Aorta (tissue), 5 donors: ENCODE results near the gene KLHL24. TPM values are rescaled to one million over a fixed set of nuclear protein-coding genes. Genes with fewer than 3 reads are reported as not detected.
"Not testable (repeated sequence)": the region's sequence is repeated elsewhere in the genome, so short reads cannot be mapped to it uniquely, and the experiment has no call there.

Experiments used
- ATAC-seq: fragments of 200-7000 bp; cut with Tn5 transposase; one replicate; pipeline ENCODE4 v1.9.1; 2022; ENCODE audit warnings: moderate library complexity; ENCODE audit not compliant: low FRiP score
- DNase-seq, 2 donors: peaks; one replicate each; pipeline ENCODE4 v3.0.0-alpha.2; 2020
- H3K27ac ChIP-seq, 2 donors: one replicate each; pipeline ENCODE4 v1.5.1; 2013; ENCODE audit warnings: low read length in 2 of 2, mild to moderate bottlenecking in 2 of 2, moderate library complexity in 2 of 2, control low read depth in 1 of 2, inconsistent platforms in 1 of 2, low read depth in 1 of 2
- H3K27me3 ChIP-seq, 2 donors: one replicate each; pipeline ENCODE4 v1.6.1; 2013; ENCODE audit warnings: control low read depth in 1 of 2, low read length in 1 of 2, mild to moderate bottlenecking in 1 of 2, moderate library complexity in 1 of 2; ENCODE audit not compliant: insufficient read depth in 2 of 2, control insufficient read depth in 1 of 2
- H3K36me3 ChIP-seq, 2 donors: one replicate each; pipeline ENCODE4 v1.6.1; 2013; ENCODE audit warnings: control low read depth in 1 of 2, low read length in 1 of 2, mild to moderate bottlenecking in 1 of 2; ENCODE audit not compliant: insufficient read depth in 2 of 2, control insufficient read depth in 1 of 2
- H3K4me1 ChIP-seq, 2 donors: one replicate each; pipeline ENCODE4 v1.6.1; 2013; ENCODE audit warnings: low read length in 2 of 2, control low read depth in 1 of 2, mild to moderate bottlenecking in 1 of 2, moderate library complexity in 1 of 2; ENCODE audit not compliant: insufficient read depth in 2 of 2, control insufficient read depth in 1 of 2
- H3K4me3 ChIP-seq, 2 donors: one replicate each; pipeline ENCODE4 v1.5.1; 2013; ENCODE audit warnings: low read length in 2 of 2, control low read depth in 1 of 2, mild to moderate bottlenecking in 1 of 2
- H3K9me3 ChIP-seq: one replicate; pipeline ENCODE4 v1.6.1; 2013; ENCODE audit warnings: mild to moderate bottlenecking, low read length; ENCODE audit not compliant: control insufficient read depth
- WGBS, 2 donors: extraction: QIAGEN DNeasy Blood & Tissue Kit; methylation state at CpG; one replicate each; pipeline ENCODE4 v1.1.7; 2013; 5-methylcytosine and 5-hydroxymethylcytosine counted together
- intact Hi-C, 2 donors: fragments of 100-400 bp; cut with DNase I; formaldehyde crosslinking; loops; one replicate each; pipeline versions ENCODE4 v1.14.2 to v1.15.0; 2022
- polyA plus RNA-seq, 2 donors: library from polyadenylated mRNA; stranded (reverse); fragments of 200-250 nt; gene quantifications; one replicate each; pipeline ENCODE4 v1.2.3, GENCODE V29; 2013
- total RNA-seq, 2 donors: library from RNA; stranded (reverse); fragmentation: NEBNext Ultra II Directional; extraction: Animal tissue kit (Norgen Biotek cat#: 25700); gene quantifications; one replicate each; pipeline ENCODE4 v1.2.1, GENCODE V29; 2021
- donor health status: healthy with polysubstance abuse.
- donor health status: Bipolar disorder and iron deficiency.
- donor health status: DM: no; HTN: no; CAD: no.
- donor health status: DM: no; HTN: no; CAD: no.
- donor health status: DM: yes; HTN: yes; CAD: no.

The KLHL24 gene
- total and polyA plus RNA-seq, 4 donors: 10.8 to 62.6 (median 23.9) TPM

DNA sequence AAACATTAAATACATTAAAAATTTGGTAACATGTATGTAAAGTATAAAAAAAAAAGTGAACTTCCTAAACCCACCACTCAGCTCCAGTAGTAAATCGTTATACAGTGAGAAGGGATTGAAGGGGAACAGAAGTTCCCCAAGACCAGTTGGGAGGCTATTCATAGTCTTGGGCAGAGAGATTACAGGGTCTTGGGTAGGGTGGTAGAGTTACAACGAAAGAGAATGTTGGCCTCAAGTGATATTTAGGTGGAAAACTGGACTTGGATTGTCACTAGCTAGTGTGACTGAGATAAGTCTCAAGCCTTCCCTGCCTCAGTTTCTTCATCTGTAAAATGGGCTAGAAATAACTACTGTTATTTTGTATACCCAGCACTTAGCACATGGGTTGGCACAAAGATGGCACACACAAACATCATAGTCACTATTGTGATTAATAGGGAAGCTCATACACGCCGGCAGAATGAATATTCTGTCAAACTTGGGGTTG is 61.7 kb downstream of the KLHL24 start:
- intact Hi-C loops: loop anchor here in 1 of 2 donors (5.0 kb wide), 1 partner anchor 60 kb away; the partner anchor contains the start of gene KLHL24
- H3K27me3 ChIP-seq: no peaks in the 10 kb centered on the region
- no peaks in the 10 kb centered on the region for H3K36me3 ChIP-seq
- 36 to 38% methylated on average over 4 of the region's 4 CpGs for WGBS, 2 donors
- H3K4me1 ChIP-seq: peaks cover 3 to 5% of the 10 kb centered on the region in 2 donors
- ATAC-seq (no peak), DNase-seq (no peak)
- H3K27ac ChIP-seq: peak overlapping the region in 1 of 2 donors; percentile 17
- no peaks in the 10 kb centered on the region for H3K9me3 ChIP-seq
- peak overlapping the region; percentile 68 to 93 for H3K4me3 ChIP-seq

DNA sequence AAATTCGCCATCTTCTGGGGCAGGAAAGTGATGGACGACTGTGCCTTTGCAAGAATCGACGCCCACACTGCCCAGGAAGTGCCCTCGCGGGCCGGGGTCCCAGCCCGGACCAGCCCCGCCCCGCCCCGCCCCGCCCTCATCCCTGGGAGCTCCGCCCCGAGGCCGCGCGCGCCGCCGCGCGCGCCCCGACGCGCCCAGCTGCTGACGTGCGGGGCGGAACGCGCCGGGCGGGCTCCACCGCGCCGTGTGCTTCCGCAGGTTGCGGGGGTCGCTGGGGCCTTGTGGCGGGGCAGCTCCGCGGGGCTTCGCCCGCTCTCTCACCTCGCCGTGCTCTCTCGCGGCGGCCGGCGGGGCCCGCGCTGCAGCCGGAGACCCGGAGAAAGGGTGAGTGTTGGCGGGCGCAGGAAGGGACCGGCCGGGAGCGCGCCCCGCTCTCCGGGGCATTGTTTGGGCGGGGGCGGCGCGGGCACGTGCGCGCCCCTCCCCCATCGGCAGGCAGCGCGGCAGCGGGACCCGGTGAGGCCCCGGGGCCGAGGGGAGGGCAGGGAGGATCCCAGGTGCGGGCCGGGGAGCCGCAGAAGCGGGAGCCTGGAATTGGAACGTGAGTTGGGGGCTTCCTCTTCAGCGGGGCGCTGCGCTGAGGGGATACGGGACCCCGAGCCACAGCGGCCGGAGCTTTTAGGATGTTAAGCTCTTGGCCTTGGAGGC is 62.3 kb downstream of the KLHL24 start, which contains the start of gene YEATS2:
TSS of gene YEATS2 (plus strand) at position 188 of the 708 bp plus-strand sequence. CDS start 17,366 bp downstream, outside the sequence.
- intact Hi-C loops: loop anchor here (2.0 to 5.0 kb wide), 2 partner anchors 60 to 61 kb away; partner anchors contain the start of gene KLHL24 (in 1 of the 2)
- peak within 1 kb of the TSS; percentile 68 to 93 for H3K4me3 ChIP-seq
- WGBS, 2 donors: 1% methylated on average over 64 to 89 of the region's 89 CpGs
- DNase-seq (peak; percentile 82 to 88), ATAC-seq (peak; percentile 89)
- H3K27me3 ChIP-seq: no peaks in the 10 kb centered on the region
- H3K4me1 ChIP-seq: peaks cover 3 to 5% of the 10 kb centered on the region in 2 donors
- no peaks in the 10 kb centered on the region for H3K36me3 ChIP-seq
- peak within 1 kb of the TSS; percentile 10 to 88 for H3K27ac ChIP-seq
- H3K9me3 ChIP-seq: no peaks in the 10 kb centered on the region

DNA sequence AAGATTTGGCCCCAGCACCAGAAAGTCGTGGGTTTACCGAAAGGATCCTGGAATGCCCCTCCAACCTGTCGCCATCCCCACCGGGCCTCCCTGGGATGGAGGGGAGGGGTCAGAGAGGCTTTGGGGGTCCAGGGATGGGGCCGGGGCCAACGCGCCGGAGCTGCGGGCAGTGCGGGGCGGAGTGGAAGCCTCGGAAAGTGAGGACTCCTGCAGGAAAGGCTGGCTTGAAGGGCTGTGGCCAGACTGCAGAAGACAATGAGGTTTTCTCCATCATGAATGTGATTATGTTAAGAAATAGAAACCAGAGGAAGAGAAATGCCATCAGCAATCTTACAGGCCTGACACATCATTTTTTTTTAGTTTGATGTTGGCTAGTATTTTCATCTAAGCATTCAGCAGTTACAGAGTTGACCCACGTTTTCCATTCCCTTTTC is 62.9 kb downstream of the KLHL24 start:
- intact Hi-C loops: loop anchor here (2.0 to 5.0 kb wide), 2 partner anchors 61 to 62 kb away; partner anchors contain the start of gene KLHL24 (in 1 of the 2)
- 0 to 1% methylated on average over 13 of the region's 13 CpGs for WGBS, 2 donors
- Histone ChIP-seq H3K9me3 (no peaks in the 10 kb centered on the region), H3K27me3 (no peaks in the 10 kb centered on the region), H3K27ac (peak overlapping the region in 1 of 2 donors; percentile 88), H3K4me1 (peaks cover 3 to 5% of the 10 kb centered on the region in 2 donors), H3K36me3 (no peaks in the 10 kb centered on the region), H3K4me3 (peak overlapping the region; percentile 68 to 93)
- ATAC-seq (peak; percentile 62), DNase-seq (peak in 1 of 2 donors; percentile 77)

DNA sequence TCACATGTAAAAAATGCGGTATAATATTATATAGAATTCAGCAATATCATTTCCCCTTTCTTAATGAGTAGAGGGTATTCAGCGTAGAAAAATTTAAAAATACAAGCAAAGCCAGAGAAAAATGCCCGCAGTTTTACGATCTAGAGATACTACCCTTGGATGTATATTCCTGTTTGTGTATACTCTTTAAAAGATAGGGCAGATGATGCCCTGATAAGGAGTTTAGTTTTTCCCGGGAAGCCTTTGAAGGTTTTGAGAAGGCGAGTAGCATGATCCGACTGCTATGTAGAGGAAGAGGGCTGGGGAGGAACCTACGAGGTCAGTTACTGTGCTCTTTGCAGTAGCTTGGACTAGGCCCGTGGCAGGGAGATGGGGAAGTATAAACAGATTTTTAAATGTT is 63.3 kb downstream of the KLHL24 start:
- Histone ChIP-seq H3K9me3 (no peaks in the 10 kb centered on the region), H3K36me3 (no peaks in the 10 kb centered on the region), H3K27ac (peak overlapping the region in 1 of 2 donors; percentile 17), H3K4me3 (peak overlapping the region; percentile 68 to 93), H3K27me3 (no peaks in the 10 kb centered on the region), H3K4me1 (peaks cover 3 to 5% of the 10 kb centered on the region in 2 donors)
- intact Hi-C loops: loop anchor here (2.0 to 5.0 kb wide), 2 partner anchors 61 to 62 kb away; partner anchors contain the start of gene KLHL24 (in 1 of the 2)
- DNase-seq: no peak
- peak; percentile 67 for ATAC-seq
- 2% methylated on average over 9 of the region's 9 CpGs for WGBS, 2 donors

DNA sequence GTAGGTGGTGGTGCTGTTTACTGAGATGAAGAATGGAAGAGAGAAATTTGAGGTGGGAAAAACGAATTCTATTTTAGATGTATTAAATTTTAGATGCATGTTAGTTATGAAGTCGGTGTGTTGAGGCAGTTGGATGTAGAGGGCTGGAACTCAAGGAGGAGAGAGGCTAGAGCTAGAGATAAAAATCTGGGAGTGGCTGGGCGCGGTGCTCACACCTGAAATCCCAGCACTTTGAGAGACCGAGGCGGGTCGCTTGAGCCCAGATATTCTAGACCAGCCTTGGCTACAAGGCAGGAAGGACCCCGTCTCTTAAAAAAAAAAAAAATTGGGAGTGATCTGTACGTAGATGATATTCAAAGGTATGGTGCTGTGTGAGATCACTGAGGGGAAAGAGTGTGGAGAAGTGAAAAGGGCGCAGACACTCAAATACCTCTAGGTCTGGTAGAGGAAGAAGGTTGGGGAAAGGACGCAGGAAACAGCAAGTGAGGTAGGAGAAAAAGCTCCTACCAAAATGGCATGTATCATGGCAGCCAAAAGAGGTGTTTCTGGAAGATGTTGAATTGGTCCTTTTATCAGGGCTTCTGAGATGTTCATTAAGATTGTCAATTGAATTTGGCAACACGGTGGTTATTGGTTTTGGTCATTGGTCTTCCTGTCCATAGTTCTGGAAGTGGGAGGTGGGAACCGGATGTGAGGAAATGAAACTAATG is 64.0 kb downstream of the KLHL24 start:
- Histone ChIP-seq H3K27me3 (no peaks in the 10 kb centered on the region), H3K27ac (no peak overlapping the region), H3K36me3 (no peaks in the 10 kb centered on the region), H3K9me3 (no peaks in the 10 kb centered on the region), H3K4me3 (peak overlapping the region in 1 of 2 donors; percentile 68), H3K4me1 (peaks cover 3 to 5% of the 10 kb centered on the region in 2 donors)
- WGBS, 2 donors: 67 to 68% methylated on average over 13 of the region's 13 CpGs
- intact Hi-C loops: loop anchor here (2.0 to 5.0 kb wide), 2 partner anchors 62 to 63 kb away; partner anchors contain the start of gene KLHL24 (in 1 of the 2)
- ATAC-seq (no peak), DNase-seq (no peak)

DNA sequence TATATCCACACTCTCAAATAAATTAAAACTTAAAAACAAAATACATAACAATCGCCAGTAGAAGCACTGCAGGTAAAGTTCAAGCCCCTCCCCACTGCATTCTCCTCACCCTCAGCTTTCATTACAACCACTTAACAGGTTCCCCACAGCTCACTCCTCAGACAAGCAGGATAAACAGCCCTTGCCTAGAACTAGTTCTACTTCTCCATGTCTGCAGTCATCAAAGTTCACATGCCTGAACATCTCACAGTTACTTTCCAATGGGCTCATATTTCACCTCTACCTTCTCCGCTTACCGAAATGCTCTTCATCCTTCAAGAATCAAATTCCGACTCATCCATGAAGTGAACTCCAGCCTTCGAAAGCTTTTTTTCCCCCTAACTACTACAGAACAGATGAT is 66.3 kb downstream of the KLHL24 start:
- Histone ChIP-seq H3K27me3 (no peaks in the 10 kb centered on the region), H3K9me3 (no peaks in the 10 kb centered on the region), H3K4me3 (no peak overlapping the region), H3K27ac (no peak overlapping the region), H3K36me3 (no peaks in the 10 kb centered on the region), H3K4me1 (peaks cover 3 to 5% of the 10 kb centered on the region in 2 donors)
- ATAC-seq (no peak), DNase-seq (no peak)
- 92 to 95% methylated on average over 5 of the region's 5 CpGs for WGBS, 2 donors
- intact Hi-C loops: no loop called here

DNA sequence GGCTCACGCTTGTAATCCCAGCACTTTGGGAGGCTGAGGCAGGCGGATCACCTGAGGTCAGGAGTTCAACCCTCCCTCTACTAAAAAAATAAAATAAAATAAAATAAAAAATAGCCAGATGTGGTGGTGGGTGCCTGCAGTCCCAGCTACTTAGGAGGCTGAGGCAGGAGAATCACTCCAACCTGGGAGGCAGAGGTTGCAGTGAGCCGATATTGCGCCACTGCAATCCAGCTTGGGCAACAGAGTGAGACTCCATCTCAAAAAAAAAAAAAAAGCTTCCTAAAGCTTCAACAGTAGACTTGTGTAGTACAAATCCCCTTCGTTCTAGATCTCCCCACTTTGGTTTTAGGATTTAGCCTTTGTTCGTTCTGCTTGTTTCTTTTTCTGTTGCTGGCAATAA is 68.5 kb downstream of the KLHL24 start:
- H3K36me3 ChIP-seq, H3K4me3 ChIP-seq, H3K27me3 ChIP-seq, H3K9me3 ChIP-seq, intact Hi-C loops, H3K4me1 ChIP-seq, ATAC-seq, DNase-seq, H3K27ac ChIP-seq: not testable (repeated sequence)
- 92 to 93% methylated on average over 6 of the region's 6 CpGs for WGBS, 2 donors

DNA sequence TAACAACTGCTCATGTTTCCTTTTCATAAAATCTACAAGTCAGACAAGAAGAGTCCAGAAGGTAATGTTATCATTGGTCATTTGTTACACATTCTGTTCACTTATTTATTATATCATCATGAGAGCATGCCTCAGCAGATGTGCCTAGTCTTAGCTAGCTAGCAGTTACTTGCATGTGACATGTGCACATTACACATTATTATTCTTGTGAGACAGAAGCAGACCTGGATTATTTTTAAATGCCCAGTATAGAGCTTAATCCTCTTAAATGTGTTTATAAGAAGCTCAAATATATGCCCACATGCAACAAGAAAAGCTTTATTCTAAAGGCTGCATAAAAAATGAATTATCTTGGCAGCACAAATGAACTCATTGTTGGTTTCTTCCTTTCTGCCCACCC is 74.8 kb downstream of the KLHL24 start:
- H3K9me3 ChIP-seq: no peaks in the 10 kb centered on the region
- intact Hi-C loops: no loop called here
- H3K27ac ChIP-seq: no peak overlapping the region
- DNase-seq: no peak
- no peaks in the 10 kb centered on the region for H3K4me1 ChIP-seq
- no peaks in the 10 kb centered on the region for H3K27me3 ChIP-seq
- H3K4me3 ChIP-seq: no peak overlapping the region
- ATAC-seq: no peak
- H3K36me3 ChIP-seq: no peaks in the 10 kb centered on the region
